ENCODE measurements around the gene SCN1A. TPM values are rescaled to one million over a fixed set of nuclear protein-coding genes. Genes with fewer than 3 reads are reported as not detected.

Gene SCN1A
- total RNA-seq, 1 donor from 2014 or later, result 26.9 TPM

- Histone ChIP-seq H3K27me3 (peaks cover 3% of the 10 kb centered on the region), H3K9me3 (no peaks in the 10 kb centered on the region), H3K4me3 (no peak overlapping the region), H3K4me1 (no peaks in the 10 kb centered on the region), H3K36me3 (no peaks in the 10 kb centered on the region), H3K27ac (no peak overlapping the region)
- TF ChIP-seq CTCF (IDR thresholded peaks at IDR 0.05), result no peak
- intact Hi-C loops (cut with DNase I), result no loop called here
- ATAC-seq, result no peak
- no peak for DNase-seq
Observed at GRCh38 chr2:166135849-166136258, 8.0 kb upstream of the SCN1A start.

GRCh38 chr2:166135152-166135848, 7.5 kb upstream of the SCN1A start:
- no peak for ATAC-seq
- peaks cover 3% of the 10 kb centered on the region for H3K27me3 ChIP-seq
- intact Hi-C loops (cut with DNase I), result no loop called here
- H3K4me3 ChIP-seq, result no peak overlapping the region
- H3K36me3 ChIP-seq, result no peaks in the 10 kb centered on the region
- no peaks in the 10 kb centered on the region for H3K9me3 ChIP-seq
- no peak overlapping the region for H3K27ac ChIP-seq
- TF ChIP-seq CTCF (IDR thresholded peaks at IDR 0.05), result no peak
- no peak for DNase-seq
- H3K4me1 ChIP-seq, result no peaks in the 10 kb centered on the region

- intact Hi-C loops (cut with DNase I), result no loop called here
- no peaks in the 10 kb centered on the region for H3K36me3 ChIP-seq
- DNase-seq (no peak), ATAC-seq (peak; percentile 82)
- H3K4me1 ChIP-seq, result no peaks in the 10 kb centered on the region
- H3K27ac ChIP-seq, result no peak overlapping the region
- H3K4me3 ChIP-seq, result no peak overlapping the region
- peaks cover 3% of the 10 kb centered on the region for H3K27me3 ChIP-seq
- no peaks in the 10 kb centered on the region for H3K9me3 ChIP-seq
- TF ChIP-seq CTCF (IDR thresholded peaks at IDR 0.05), result no peak
Observed at GRCh38 chr2:166134252-166135151, 6.7 kb upstream of the SCN1A start.

- DNase-seq (no peak), ATAC-seq (no peak)
- no peak for TF ChIP-seq CTCF (IDR thresholded peaks at IDR 0.05)
- no peak overlapping the region for H3K4me3 ChIP-seq
- no peaks in the 10 kb centered on the region for H3K36me3 ChIP-seq
- no peaks in the 10 kb centered on the region for H3K9me3 ChIP-seq
- H3K27me3 ChIP-seq, result peaks cover 3% of the 10 kb centered on the region
- H3K4me1 ChIP-seq, result no peaks in the 10 kb centered on the region
- H3K27ac ChIP-seq, result no peak overlapping the region
- intact Hi-C loops (cut with DNase I), result no loop called here
Observed at GRCh38 chr2:166133653-166134052, 5.8 kb upstream of the SCN1A start.

GRCh38 chr2:166128156-166128505, 311 bp upstream of the SCN1A start:
- no peaks in the 10 kb centered on the region for H3K36me3 ChIP-seq
- no peaks in the 10 kb centered on the region for H3K9me3 ChIP-seq
- no peak for TF ChIP-seq CTCF (IDR thresholded peaks at IDR 0.05)
- H3K27me3 ChIP-seq, result peaks cover 3% of the 10 kb centered on the region
- H3K4me3 ChIP-seq, result no peak overlapping the region
- H3K4me1 ChIP-seq, result no peaks in the 10 kb centered on the region
- intact Hi-C loops (cut with DNase I), result no loop called here
- ATAC-seq, result no peak
- no peak for DNase-seq
- H3K27ac ChIP-seq, result no peak overlapping the region

Data from upper lobe of right lung (tissue), 1 donor.